ENCODE data around the gene DPP6. TPM values are rescaled to one million over a fixed set of nuclear protein-coding genes. Genes with fewer than 3 reads are reported as not detected.

The DPP6 gene
- total RNA-seq, 4 donors from 2014 or later, result 13.4 to 33.2 (median 26.8) TPM

GRCh38 chr7:154252046-154252445, 199.8 kb downstream of the DPP6 start:
- H3K27ac ChIP-seq (replicated peaks in 1 of 4), result no peak overlapping the region
- no peak for DNase-seq (ENCODE audit: extremely low spot score)
- H3K4me3 ChIP-seq, result no peak overlapping the region
- no peaks in the 10 kb centered on the region for H3K4me1 ChIP-seq
- intact Hi-C loops (cut with DNase I), result no loop called here
- no peak for TF ChIP-seq POLR2A (IDR thresholded peaks at IDR 0.05; ENCODE audit: low read depth)
- TF ChIP-seq, protein P1, sequence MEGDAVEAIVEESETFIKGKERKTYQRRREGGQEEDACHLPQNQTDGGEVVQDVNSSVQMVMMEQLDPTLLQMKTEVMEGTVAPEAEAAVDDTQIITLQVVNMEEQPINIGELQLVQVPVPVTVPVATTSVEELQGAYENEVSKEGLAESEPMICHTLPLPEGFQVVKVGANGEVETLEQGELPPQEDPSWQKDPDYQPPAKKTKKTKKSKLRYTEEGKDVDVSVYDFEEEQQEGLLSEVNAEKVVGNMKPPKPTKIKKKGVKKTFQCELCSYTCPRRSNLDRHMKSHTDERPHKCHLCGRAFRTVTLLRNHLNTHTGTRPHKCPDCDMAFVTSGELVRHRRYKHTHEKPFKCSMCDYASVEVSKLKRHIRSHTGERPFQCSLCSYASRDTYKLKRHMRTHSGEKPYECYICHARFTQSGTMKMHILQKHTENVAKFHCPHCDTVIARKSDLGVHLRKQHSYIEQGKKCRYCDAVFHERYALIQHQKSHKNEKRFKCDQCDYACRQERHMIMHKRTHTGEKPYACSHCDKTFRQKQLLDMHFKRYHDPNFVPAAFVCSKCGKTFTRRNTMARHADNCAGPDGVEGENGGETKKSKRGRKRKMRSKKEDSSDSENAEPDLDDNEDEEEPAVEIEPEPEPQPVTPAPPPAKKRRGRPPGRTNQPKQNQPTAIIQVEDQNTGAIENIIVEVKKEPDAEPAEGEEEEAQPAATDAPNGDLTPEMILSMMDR (IDR thresholded peaks at IDR 0.05), result no peak
- no peak for TF ChIP-seq POLR2AphosphoS5 (IDR thresholded peaks at IDR 0.05)
- no peak for TF ChIP-seq EP300 (IDR thresholded peaks at IDR 0.05)
- H3K36me3 ChIP-seq, result no peaks in the 10 kb centered on the region
- no peaks in the 10 kb centered on the region for H3K27me3 ChIP-seq
- 82% methylated on average over 6 of the region's 6 CpGs for WGBS
- no peaks in the 10 kb centered on the region for H3K9me3 ChIP-seq

- Histone ChIP-seq H3K27ac (replicated peaks in 1 of 4) (no peak overlapping the region), H3K4me1 (no peaks in the 10 kb centered on the region), H3K4me3 (no peak overlapping the region), H3K9me3 (no peaks in the 10 kb centered on the region), H3K27me3 (no peaks in the 10 kb centered on the region), H3K36me3 (no peaks in the 10 kb centered on the region)
- no peak for TF ChIP-seq POLR2A (IDR thresholded peaks at IDR 0.05; ENCODE audit: low read depth)
- TF ChIP-seq POLR2AphosphoS5 (IDR thresholded peaks at IDR 0.05), result no peak
- peak; percentile 70 for DNase-seq (ENCODE audit: extremely low spot score)
- 70% methylated on average over 6 of the region's 6 CpGs for WGBS
- intact Hi-C loops (cut with DNase I), result no loop called here
Measured at GRCh38 chr7:154253810-154254209, 201.6 kb downstream of the DPP6 start.

- intact Hi-C loops (cut with DNase I), result no loop called here
- no peaks in the 10 kb centered on the region for H3K9me3 ChIP-seq
- 32% methylated on average over 7 of the region's 7 CpGs for WGBS
- TF ChIP-seq EP300 (IDR thresholded peaks at IDR 0.05), result no peak
- no peak for TF ChIP-seq POLR2A (IDR thresholded peaks at IDR 0.05; ENCODE audit: low read depth)
- TF ChIP-seq POLR2AphosphoS5 (IDR thresholded peaks at IDR 0.05), result no peak
- TF ChIP-seq, protein P1 (IDR thresholded peaks at IDR 0.05), result no peak
- H3K36me3 ChIP-seq, result no peaks in the 10 kb centered on the region
- no peak overlapping the region for H3K27ac ChIP-seq (replicated peaks in 1 of 4)
- no peaks in the 10 kb centered on the region for H3K27me3 ChIP-seq
- no peak overlapping the region for H3K4me3 ChIP-seq
- no peaks in the 10 kb centered on the region for H3K4me1 ChIP-seq
- DNase-seq (ENCODE audit: extremely low spot score), result peak; percentile 39
Measured at GRCh38 chr7:154255324-154255723, 203.1 kb downstream of the DPP6 start.

- no peaks in the 10 kb centered on the region for H3K27me3 ChIP-seq
- TF ChIP-seq POLR2AphosphoS5 (IDR thresholded peaks at IDR 0.05) (no peak), POLR2A (IDR thresholded peaks at IDR 0.05; ENCODE audit: low read depth) (no peak), EP300 (IDR thresholded peaks at IDR 0.05) (no peak)
- TF ChIP-seq, protein P1 (IDR thresholded peaks at IDR 0.05), result no peak
- H3K36me3 ChIP-seq, result no peaks in the 10 kb centered on the region
- DNase-seq (ENCODE audit: extremely low spot score), result no peak
- whole genome bisulfite sequencing, result 90% methylated on average over 8 of the region's 8 CpGs
- H3K27ac ChIP-seq (replicated peaks in 1 of 4), result no peak overlapping the region
- peaks cover 0 to 3% (median 0%) of the 10 kb centered on the region in 4 donors for H3K9me3 ChIP-seq
- no peaks in the 10 kb centered on the region for H3K4me1 ChIP-seq
- H3K4me3 ChIP-seq, result no peak overlapping the region
- intact Hi-C loops (cut with DNase I), result no loop called here
Measured at GRCh38 chr7:154256150-154256549, 204.0 kb downstream of the DPP6 start.

- no peak overlapping the region for H3K4me3 ChIP-seq
- no peak overlapping the region for H3K27ac ChIP-seq (replicated peaks in 1 of 4)
- H3K9me3 ChIP-seq, result peaks cover 0 to 3% (median 0%) of the 10 kb centered on the region in 4 donors
- 63% methylated on average over 3 of the region's 3 CpGs for WGBS
- H3K4me1 ChIP-seq, result no peaks in the 10 kb centered on the region
- intact Hi-C loops (cut with DNase I), result no loop called here
- H3K27me3 ChIP-seq, result no peaks in the 10 kb centered on the region
- no peak for TF ChIP-seq POLR2A (IDR thresholded peaks at IDR 0.05; ENCODE audit: low read depth)
- TF ChIP-seq, protein P1 (IDR thresholded peaks at IDR 0.05), result no peak
- TF ChIP-seq POLR2AphosphoS5 (IDR thresholded peaks at IDR 0.05), result no peak
- no peak for TF ChIP-seq EP300 (IDR thresholded peaks at IDR 0.05)
- H3K36me3 ChIP-seq, result no peaks in the 10 kb centered on the region
- DNase-seq (ENCODE audit: extremely low spot score), result peak; percentile 21
Measured at GRCh38 chr7:154259396-154259795, 207.2 kb downstream of the DPP6 start.
